Transverse colon (tissue), 4 donors: Measurements from ENCODE around the gene TBC1D20.

Source experiments
- CTCF ChIP-seq, 5 experiments: fragments of 200-600 bp in 3 of 5; fragments of 450-650 bp in 2 of 5; sonication (generic) in 3 of 5; IDR thresholded peaks; 1 replicate in 2 of 5; 2 replicates in 3 of 5; pipeline ENCODE4 v1.5.1; 2016 to 2017; ENCODE audit warnings: antibody characterized with exemption in 5 of 5, inconsistent platforms in 3 of 5, mild to moderate bottlenecking in 2 of 5, moderate library complexity in 1 of 5
- EP300 ChIP-seq: sonication (generic); formaldehyde crosslinking; IDR thresholded peaks from one replicate; pipeline ENCODE4 v1.6.1; 2017; ENCODE audit warnings: antibody characterized with exemption, low read depth
- POLR2AphosphoS5 ChIP-seq, 3 donors: sonication (generic); formaldehyde crosslinking; IDR thresholded peaks; one replicate each; pipeline ENCODE4 v1.6.1; 2016; ENCODE audit warnings: antibody characterized with exemption in 3 of 3

GRCh38 chr20:397432-398237 is 64.7 kb downstream of the TBC1D20 start:
- TF ChIP-seq CTCF (IDR thresholded peaks at IDR 0.05) (no peak), EP300 (no peak), POLR2AphosphoS5 (IDR thresholded peaks at IDR 0.05) (no peak)
